Esophagus squamous epithelium (tissue), 5 donors: Measurements from ENCODE around the gene CEND1. TPM values are rescaled to one million over a fixed set of nuclear protein-coding genes. Genes with fewer than 3 reads are reported as not detected.

Experiments used
- DNase-seq: peaks from one replicate; lab custom pipeline; 2025; lab: John Stamatoyannopoulos, UW
- H3K27ac ChIP-seq, 4 donors: fragments of 200-600 bp; sonication (generic); one replicate each; pipeline ENCODE4 v1.5.1; 2016 to 2019; ENCODE audit warnings: mild to moderate bottlenecking in 1 of 4
- H3K27me3 ChIP-seq, 4 donors: fragments of 200-600 bp; sonication (generic); 1 replicate in 3 of 4; 2 replicates in 1 of 4; pipeline versions ENCODE4 v1.5.1 to v1.6.0; 2017 to 2021; ENCODE audit warnings: antibody characterized with exemption in 1 of 4
- H3K36me3 ChIP-seq, 3 donors: fragments of 200-600 bp; sonication (generic); one replicate each; pipeline ENCODE4 v1.5.1; 2016 to 2019
- H3K4me1 ChIP-seq, 3 donors: fragments of 200-600 bp; sonication (generic); one replicate each; pipeline ENCODE4 v1.5.1; 2017 to 2019
- H3K4me3 ChIP-seq, 4 donors: fragments of 200-600 bp; sonication (generic); 1 replicate in 3 of 4; 2 replicates in 1 of 4; pipeline ENCODE4 v1.5.1; 2016 to 2019; ENCODE audit warnings: mild to moderate bottlenecking in 2 of 4, moderate library complexity in 1 of 4
- H3K9me3 ChIP-seq, 3 donors: fragments of 200-600 bp; sonication (generic); one replicate each; pipeline ENCODE4 v1.5.1; 2016 to 2019
- CTCF ChIP-seq, 6 experiments: fragments of 450-650 bp in 4 of 6; fragments of 200-600 bp in 2 of 6; sonication (generic) in 2 of 6; IDR thresholded peaks; one replicate each; pipeline ENCODE4 v1.5.1; 2016 to 2019; ENCODE audit warnings: antibody characterized with exemption in 6 of 6, mild to moderate bottlenecking in 4 of 6, moderate library complexity in 4 of 6
- POLR2A ChIP-seq, 4 donors: fragments of 450-650 bp; IDR thresholded peaks; one replicate each; pipeline ENCODE4 v1.6.1; 2017; ENCODE audit warnings: antibody characterized with exemption in 4 of 4, mild to moderate bottlenecking in 4 of 4, moderate library complexity in 3 of 4
- WGBS, 2 donors: methylation state at CpG; one replicate each; pipeline ENCODE4 v1.1.5; 2018; 5-methylcytosine and 5-hydroxymethylcytosine counted together
- intact Hi-C: fragments of 100-400 bp; cut with DNase I; formaldehyde crosslinking; loops from one replicate; pipeline ENCODE4 v1.15.0; 2022
- total RNA-seq, 4 donors: library from RNA; depleted of rRNA; stranded (reverse); fragments of >200 nt; gene quantifications; one replicate each; pipeline ENCODE4 v1.1.0, GENCODE V29; 2016
- donor health status: DM: yes; HTN: yes; CAD: no.

CEND1 gene
- total RNA-seq, 4 donors from 2014 or later = 0.15 TPM; not detected in 3

GRCh38 chr11:819129-819931 is 29.4 kb upstream of the CEND1 start:
- intact Hi-C loops = no loop called here
- peaks cover 0 to 5% (median 0%) of the 10 kb centered on the region in 4 donors for H3K27me3 ChIP-seq
- H3K9me3 ChIP-seq = no peaks in the 10 kb centered on the region
- H3K4me1 ChIP-seq = peaks cover 26 to 41% (median 27%) of the 10 kb centered on the region in 3 donors
- peak; percentile 62 for DNase-seq
- WGBS, 2 donors = 0% methylated on average over 2 to 3 of the region's 96 CpGs
- peak overlapping the region; percentile 72 to 96 (median 82) for H3K4me3 ChIP-seq
- peak overlapping the region; percentile 92 to 98 (median 96) for H3K27ac ChIP-seq
- TF ChIP-seq CTCF (IDR thresholded peaks at IDR 0.05) (peak in 4 of 6 experiments; percentile 3 to 37 (median 18)), POLR2A (IDR thresholded peaks at IDR 0.05) (peak in 2 of 4 donors; percentile 91 to 95)
- peaks cover 12 to 44% (median 21%) of the 10 kb centered on the region in 3 donors for H3K36me3 ChIP-seq

GRCh38 chr11:818396-819128 is 28.7 kb upstream of the CEND1 start, which contains the start of gene PNPLA2:
Gene PNPLA2 (plus strand): TSS chr11:818914. CDS start chr11:819719, 805 bp downstream.
- Histone ChIP-seq H3K4me1 (peaks cover 26 to 41% (median 27%) of the 10 kb centered on the region in 3 donors), H3K9me3 (no peaks in the 10 kb centered on the region), H3K27ac (peak within 1 kb of the TSS; percentile 92 to 98 (median 96)), H3K36me3 (peaks cover 5 to 42% (median 16%) of the 10 kb centered on the region in 3 donors), H3K4me3 (peak within 1 kb of the TSS; percentile 72 to 96 (median 82)), H3K27me3 (no peaks in the 10 kb centered on the region)
- 13 to 14% methylated on average over 11 to 12 of the region's 20 CpGs for WGBS, 2 donors
- DNase-seq = no peak
- intact Hi-C loops = no loop called here
- TF ChIP-seq POLR2A (IDR thresholded peaks at IDR 0.05) = peak in 1 of 4 donors; percentile 38
- no peak for TF ChIP-seq CTCF (IDR thresholded peaks at IDR 0.05)

GRCh38 chr11:816433-816779 is 26.5 kb upstream of the CEND1 start:
- H3K27me3 ChIP-seq = no peaks in the 10 kb centered on the region
- TF ChIP-seq CTCF (IDR thresholded peaks at IDR 0.05) (no peak), POLR2A (IDR thresholded peaks at IDR 0.05) (no peak)
- no peaks in the 10 kb centered on the region for H3K9me3 ChIP-seq
- peaks cover 18 to 43% (median 20%) of the 10 kb centered on the region in 3 donors for H3K36me3 ChIP-seq
- no peak overlapping the region for H3K27ac ChIP-seq
- peaks cover 25 to 41% (median 31%) of the 10 kb centered on the region in 3 donors for H3K4me1 ChIP-seq
- WGBS, 2 donors = 72 to 75% methylated on average over 10 to 11 of the region's 11 CpGs
- H3K4me3 ChIP-seq = no peak overlapping the region
- intact Hi-C loops = no loop called here
- no peak for DNase-seq

- Histone ChIP-seq H3K4me3 (no peak overlapping the region), H3K27me3 (no peaks in the 10 kb centered on the region), H3K27ac (no peak overlapping the region), H3K9me3 (no peaks in the 10 kb centered on the region), H3K4me1 (peaks cover 25 to 41% (median 31%) of the 10 kb centered on the region in 3 donors), H3K36me3 (peaks cover 18 to 46% (median 23%) of the 10 kb centered on the region in 3 donors)
- intact Hi-C loops = no loop called here
- no peak for DNase-seq
- no peak for TF ChIP-seq CTCF (IDR thresholded peaks at IDR 0.05)
- no peak for TF ChIP-seq POLR2A (IDR thresholded peaks at IDR 0.05)
- WGBS, 2 donors = 76 to 82% methylated on average over 3 to 6 of the region's 11 CpGs
Measured at GRCh38 chr11:815675-816432, 26.0 kb upstream of the CEND1 start.
